ENCODE measurements around the gene TUBGCP5.

- no peak for TF ChIP-seq POLR2AphosphoS5 (IDR thresholded peaks at IDR 0.05; ENCODE audit: insufficient read depth, low read depth, low read length)
- TF ChIP-seq, protein P1, sequence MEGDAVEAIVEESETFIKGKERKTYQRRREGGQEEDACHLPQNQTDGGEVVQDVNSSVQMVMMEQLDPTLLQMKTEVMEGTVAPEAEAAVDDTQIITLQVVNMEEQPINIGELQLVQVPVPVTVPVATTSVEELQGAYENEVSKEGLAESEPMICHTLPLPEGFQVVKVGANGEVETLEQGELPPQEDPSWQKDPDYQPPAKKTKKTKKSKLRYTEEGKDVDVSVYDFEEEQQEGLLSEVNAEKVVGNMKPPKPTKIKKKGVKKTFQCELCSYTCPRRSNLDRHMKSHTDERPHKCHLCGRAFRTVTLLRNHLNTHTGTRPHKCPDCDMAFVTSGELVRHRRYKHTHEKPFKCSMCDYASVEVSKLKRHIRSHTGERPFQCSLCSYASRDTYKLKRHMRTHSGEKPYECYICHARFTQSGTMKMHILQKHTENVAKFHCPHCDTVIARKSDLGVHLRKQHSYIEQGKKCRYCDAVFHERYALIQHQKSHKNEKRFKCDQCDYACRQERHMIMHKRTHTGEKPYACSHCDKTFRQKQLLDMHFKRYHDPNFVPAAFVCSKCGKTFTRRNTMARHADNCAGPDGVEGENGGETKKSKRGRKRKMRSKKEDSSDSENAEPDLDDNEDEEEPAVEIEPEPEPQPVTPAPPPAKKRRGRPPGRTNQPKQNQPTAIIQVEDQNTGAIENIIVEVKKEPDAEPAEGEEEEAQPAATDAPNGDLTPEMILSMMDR (IDR thresholded peaks at IDR 0.05; ENCODE audit: extremely low read depth in 1 of 2, insufficient read depth in 1 of 2, low read depth in 1 of 2, low read length in 2 of 2): no peak
- TF ChIP-seq POLR2A (IDR thresholded peaks at IDR 0.05; ENCODE audit: low read depth, low read length): no peak
- TF ChIP-seq FOS (IDR thresholded peaks at IDR 0.05; ENCODE audit: borderline replicate concordance, insufficient read depth, low read length): no peak
Measured at GRCh38 chr15:23065836-23066235, 26.5 kb upstream of the TUBGCP5 start.
